ENCODE measurements around the gene ADAM12. TPM values are rescaled to one million over a fixed set of nuclear protein-coding genes. Genes with fewer than 3 reads are reported as not detected.

The ADAM12 gene, protein sequence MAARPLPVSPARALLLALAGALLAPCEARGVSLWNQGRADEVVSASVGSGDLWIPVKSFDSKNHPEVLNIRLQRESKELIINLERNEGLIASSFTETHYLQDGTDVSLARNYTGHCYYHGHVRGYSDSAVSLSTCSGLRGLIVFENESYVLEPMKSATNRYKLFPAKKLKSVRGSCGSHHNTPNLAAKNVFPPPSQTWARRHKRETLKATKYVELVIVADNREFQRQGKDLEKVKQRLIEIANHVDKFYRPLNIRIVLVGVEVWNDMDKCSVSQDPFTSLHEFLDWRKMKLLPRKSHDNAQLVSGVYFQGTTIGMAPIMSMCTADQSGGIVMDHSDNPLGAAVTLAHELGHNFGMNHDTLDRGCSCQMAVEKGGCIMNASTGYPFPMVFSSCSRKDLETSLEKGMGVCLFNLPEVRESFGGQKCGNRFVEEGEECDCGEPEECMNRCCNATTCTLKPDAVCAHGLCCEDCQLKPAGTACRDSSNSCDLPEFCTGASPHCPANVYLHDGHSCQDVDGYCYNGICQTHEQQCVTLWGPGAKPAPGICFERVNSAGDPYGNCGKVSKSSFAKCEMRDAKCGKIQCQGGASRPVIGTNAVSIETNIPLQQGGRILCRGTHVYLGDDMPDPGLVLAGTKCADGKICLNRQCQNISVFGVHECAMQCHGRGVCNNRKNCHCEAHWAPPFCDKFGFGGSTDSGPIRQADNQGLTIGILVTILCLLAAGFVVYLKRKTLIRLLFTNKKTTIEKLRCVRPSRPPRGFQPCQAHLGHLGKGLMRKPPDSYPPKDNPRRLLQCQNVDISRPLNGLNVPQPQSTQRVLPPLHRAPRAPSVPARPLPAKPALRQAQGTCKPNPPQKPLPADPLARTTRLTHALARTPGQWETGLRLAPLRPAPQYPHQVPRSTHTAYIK
- 10 to 100 TPM in 1 of 4 donors, 1 to 10 TPM in 1, under 1 TPM in 2; 0.78 to 10.5 (median 1.2) TPM for total RNA-seq

DNA sequence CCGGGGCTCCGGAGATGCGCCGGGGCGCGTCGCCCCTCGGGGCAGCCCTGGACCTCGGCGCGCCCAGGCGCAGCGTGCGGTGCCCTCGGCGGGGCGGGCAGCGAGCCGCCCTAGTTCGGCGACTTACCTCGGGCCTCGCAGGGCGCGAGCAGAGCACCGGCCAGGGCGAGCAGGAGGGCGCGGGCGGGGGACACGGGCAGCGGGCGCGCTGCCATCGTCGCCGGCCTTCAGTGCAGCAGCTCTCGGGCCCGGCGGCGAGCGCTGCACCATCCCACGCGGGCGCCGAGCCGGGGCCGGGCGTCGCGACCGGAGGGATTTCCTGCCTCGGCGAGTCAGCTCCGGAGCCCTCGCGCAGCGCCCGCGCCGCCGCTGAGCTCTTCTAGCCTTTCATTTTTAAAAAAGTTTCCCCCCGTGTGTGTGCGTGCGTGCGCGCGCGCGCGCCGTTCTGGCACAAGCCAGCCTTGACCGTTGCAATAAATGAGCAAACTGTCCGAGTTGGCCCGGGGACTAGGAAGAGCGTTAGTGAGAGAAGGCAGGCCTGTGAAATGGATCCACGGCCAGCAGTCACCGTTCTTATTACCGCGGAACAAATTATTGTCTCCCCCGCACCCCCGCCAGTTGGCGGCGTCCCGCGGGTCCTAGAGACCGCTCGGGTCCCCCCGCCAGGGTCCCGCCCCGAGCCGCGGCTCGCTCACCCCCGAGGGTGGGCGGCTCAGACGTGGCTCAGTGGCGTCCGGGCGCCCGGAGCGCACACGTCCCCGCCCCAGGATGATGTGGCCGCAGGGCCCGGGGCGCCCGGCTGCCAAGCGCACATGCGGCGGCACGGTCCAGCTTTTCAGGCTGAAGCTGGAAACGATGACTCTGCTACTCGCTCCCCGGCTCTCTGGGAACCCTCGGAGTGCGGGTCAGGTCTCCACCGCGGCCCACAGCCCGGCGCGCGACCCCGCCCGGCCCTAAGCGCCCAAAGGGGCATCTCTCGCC is at the start of gene ADAM12:
ADAM12 (minus strand) TSS at position 547 of the 981 bp plus-strand sequence; CDS start at position 215, 332 bp downstream.
- 1 to 3% methylated on average over 62 to 91 of the region's 127 CpGs for WGBS, 2 donors
- Histone ChIP-seq H3K27me3 (peaks cover 0 to 7% of the 10 kb centered on the region in 2 donors), H3K9me3 (peaks cover 0 to 10% (median 0%) of the 10 kb centered on the region in 4 donors), H3K4me1 (peaks cover 0 to 18% (median 3%) of the 10 kb centered on the region in 4 donors), H3K27ac (peak within 1 kb of the TSS in 1 of 4 donors; percentile 46), H3K4me3 (peak within 1 kb of the TSS; percentile 13 to 52 (median 34)), H3K36me3 (no peaks in the 10 kb centered on the region)
- TF ChIP-seq, protein P1, sequence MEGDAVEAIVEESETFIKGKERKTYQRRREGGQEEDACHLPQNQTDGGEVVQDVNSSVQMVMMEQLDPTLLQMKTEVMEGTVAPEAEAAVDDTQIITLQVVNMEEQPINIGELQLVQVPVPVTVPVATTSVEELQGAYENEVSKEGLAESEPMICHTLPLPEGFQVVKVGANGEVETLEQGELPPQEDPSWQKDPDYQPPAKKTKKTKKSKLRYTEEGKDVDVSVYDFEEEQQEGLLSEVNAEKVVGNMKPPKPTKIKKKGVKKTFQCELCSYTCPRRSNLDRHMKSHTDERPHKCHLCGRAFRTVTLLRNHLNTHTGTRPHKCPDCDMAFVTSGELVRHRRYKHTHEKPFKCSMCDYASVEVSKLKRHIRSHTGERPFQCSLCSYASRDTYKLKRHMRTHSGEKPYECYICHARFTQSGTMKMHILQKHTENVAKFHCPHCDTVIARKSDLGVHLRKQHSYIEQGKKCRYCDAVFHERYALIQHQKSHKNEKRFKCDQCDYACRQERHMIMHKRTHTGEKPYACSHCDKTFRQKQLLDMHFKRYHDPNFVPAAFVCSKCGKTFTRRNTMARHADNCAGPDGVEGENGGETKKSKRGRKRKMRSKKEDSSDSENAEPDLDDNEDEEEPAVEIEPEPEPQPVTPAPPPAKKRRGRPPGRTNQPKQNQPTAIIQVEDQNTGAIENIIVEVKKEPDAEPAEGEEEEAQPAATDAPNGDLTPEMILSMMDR (IDR thresholded peaks at IDR 0.05), result no peak
- TF ChIP-seq POLR2A (IDR thresholded peaks at IDR 0.05) (no peak), EP300 (IDR thresholded peaks at IDR 0.05) (no peak)
- peak in 1 of 2 donors; percentile 21 for DNase-seq (ENCODE audit: low spot score in 2 of 2)

DNA sequence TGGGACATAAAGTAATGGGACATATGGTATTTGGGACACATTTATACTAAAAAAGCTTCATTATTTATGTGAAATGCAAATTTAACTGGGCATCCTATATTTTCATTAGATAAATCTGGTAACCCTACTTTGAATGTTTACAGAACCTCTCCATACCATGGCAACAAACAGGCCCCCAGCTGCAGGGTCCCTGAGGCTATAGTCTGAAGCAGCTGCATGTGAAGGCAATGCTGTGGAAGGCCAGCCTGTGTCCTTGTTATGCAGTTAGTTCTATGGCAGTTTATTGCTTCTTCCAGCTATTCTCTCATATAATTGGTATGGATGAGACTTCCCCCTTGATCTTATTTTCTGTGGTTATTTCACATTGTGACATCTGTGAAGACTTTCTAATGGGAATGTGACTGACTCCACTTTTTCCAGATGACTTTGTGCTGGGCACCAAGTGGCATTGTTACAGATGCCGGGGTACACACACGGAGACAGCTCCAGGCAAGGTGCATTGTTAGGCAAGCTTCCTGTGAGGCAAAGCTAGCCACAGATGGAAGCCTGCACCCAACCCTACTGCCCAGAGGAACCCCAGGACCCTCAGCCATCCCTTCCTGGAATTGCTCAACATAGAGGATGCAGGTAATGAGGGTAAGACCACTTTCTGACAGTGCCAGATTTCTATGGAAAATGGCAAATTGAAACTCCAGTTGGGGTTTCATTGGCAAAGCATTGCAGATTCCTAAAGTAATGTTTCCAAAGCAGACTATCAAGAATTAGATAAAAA is 49.5 kb upstream of the ADAM12 start:
- TF ChIP-seq POLR2A (IDR thresholded peaks at IDR 0.05), result no peak
- TF ChIP-seq EP300 (IDR thresholded peaks at IDR 0.05), result no peak
- TF ChIP-seq, protein P1 (IDR thresholded peaks at IDR 0.05), result no peak
- Histone ChIP-seq H3K9me3 (peaks cover 0 to 15% (median 0%) of the 10 kb centered on the region in 4 donors), H3K27ac (no peak overlapping the region), H3K36me3 (no peaks in the 10 kb centered on the region), H3K4me1 (no peaks in the 10 kb centered on the region), H3K27me3 (no peaks in the 10 kb centered on the region), H3K4me3 (no peak overlapping the region)
- no peak for DNase-seq (ENCODE audit: low spot score in 2 of 2)
- 67 to 78% methylated on average over 2 of the region's 2 CpGs for WGBS, 2 donors

DNA sequence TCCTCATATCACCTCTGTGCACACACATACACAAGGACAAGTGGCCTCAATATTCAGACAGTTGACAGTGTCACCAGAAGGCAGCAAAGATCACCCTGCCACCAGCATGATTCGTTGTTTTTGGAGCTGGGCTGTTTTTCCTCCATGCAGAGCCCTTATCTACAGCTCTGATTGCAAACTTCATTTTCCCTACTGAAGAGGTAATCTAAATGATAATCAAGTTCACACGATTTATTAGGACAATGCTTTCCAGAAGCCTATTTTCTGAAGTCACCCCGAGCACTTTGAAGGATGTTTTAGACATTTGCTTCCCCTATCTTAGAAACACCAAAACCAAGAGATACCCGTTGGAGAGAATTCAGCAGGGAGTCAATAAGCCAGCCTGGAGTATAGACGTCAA is 46.0 kb upstream of the ADAM12 start:
- no peak overlapping the region for H3K27ac ChIP-seq
- 76 to 84% methylated on average over 5 of the region's 5 CpGs for WGBS, 2 donors
- H3K4me3 ChIP-seq, result no peak overlapping the region
- no peak for TF ChIP-seq POLR2A (IDR thresholded peaks at IDR 0.05)
- no peak for TF ChIP-seq EP300 (IDR thresholded peaks at IDR 0.05)
- TF ChIP-seq, protein P1 (IDR thresholded peaks at IDR 0.05), result no peak
- no peaks in the 10 kb centered on the region for H3K36me3 ChIP-seq
- H3K27me3 ChIP-seq, result no peaks in the 10 kb centered on the region
- no peak for DNase-seq (ENCODE audit: low spot score in 2 of 2)
- no peaks in the 10 kb centered on the region for H3K4me1 ChIP-seq
- peaks cover 0 to 9% (median 0%) of the 10 kb centered on the region in 4 donors for H3K9me3 ChIP-seq

DNA sequence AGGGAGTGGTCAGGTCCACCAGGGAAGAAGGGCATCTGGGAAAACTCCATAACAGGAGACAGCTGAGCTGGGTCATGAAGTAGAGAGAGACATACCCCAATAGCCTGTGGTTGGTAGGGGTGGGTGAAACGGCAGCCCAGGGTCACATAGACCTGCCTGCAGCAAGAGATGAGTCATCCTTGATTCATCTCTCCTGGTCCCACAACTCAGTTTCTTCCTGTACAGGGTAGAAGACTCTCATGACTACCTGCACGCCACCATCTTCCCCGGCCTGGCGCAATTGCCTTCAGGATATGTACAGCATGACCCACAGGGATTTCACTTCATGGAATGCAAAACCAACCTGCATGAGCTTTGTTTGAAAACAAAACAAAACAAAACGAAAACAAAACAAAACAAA is 45.1 kb upstream of the ADAM12 start:
- DNase-seq (ENCODE audit: low spot score in 2 of 2), result no peak
- TF ChIP-seq EP300 (IDR thresholded peaks at IDR 0.05) (no peak), POLR2A (IDR thresholded peaks at IDR 0.05) (no peak)
- TF ChIP-seq, protein P1 (IDR thresholded peaks at IDR 0.05), result no peak
- 76 to 80% methylated on average over 5 of the region's 5 CpGs for WGBS, 2 donors

More for the DNA sequence above, 45.1 kb upstream of the ADAM12 start:
- Histone ChIP-seq H3K27me3 (no peaks in the 10 kb centered on the region), H3K36me3 (no peaks in the 10 kb centered on the region), H3K4me1 (no peaks in the 10 kb centered on the region), H3K9me3 (no peaks in the 10 kb centered on the region), H3K4me3 (no peak overlapping the region), H3K27ac (no peak overlapping the region)
